ENCODE data around the gene TXLNG. TPM values are rescaled to one million over a fixed set of nuclear protein-coding genes. Genes with fewer than 3 reads are reported as not detected.

Gene TXLNG
- total RNA-seq, 1 experiment from 2014 or later = 17.4 TPM

GRCh38 chrX:16804923-16805464, 18.7 kb downstream of the TXLNG start:
- Histone ChIP-seq H3K9me3 (ENCODE audit: insufficient read depth, low read depth) (no peaks in the 10 kb centered on the region), H3K27ac (no peak overlapping the region), H3K27me3 (ENCODE audit: insufficient read depth, low read depth) (no peaks in the 10 kb centered on the region), H3K4me1 (replicated peaks; ENCODE audit: insufficient read depth) (peaks cover 14% of the 10 kb centered on the region), H3F3A (ENCODE audit: insufficient read depth, low read depth) (no peaks in the 10 kb centered on the region; the same call in 1 of the 2 replicates), H4K20me1 (ENCODE audit: insufficient read depth) (peaks cover 16% of the 10 kb centered on the region), H2AFZ (no peak overlapping the region), H3K9me2 (ENCODE audit: insufficient read depth) (no peaks in the 10 kb centered on the region), H3K79me2 (ENCODE audit: low read depth) (peaks cover 69% of the 10 kb centered on the region), H3K4me3 (no peak overlapping the region), H3K36me3 (ENCODE audit: low read depth) (no peaks in the 10 kb centered on the region), H3K4me2 (no peak overlapping the region)
- POLR2A ChIA-PET (ENCODE audit: unreplicated experiment) = interaction anchor here (0.6 kb wide), 1 partner anchor 33 kb away, joined by 3 read pairs; no protein-coding TSS in a partner anchor
- intact Hi-C loops (cut with micrococcal nuclease; ENCODE audit: unreplicated experiment) = no loop called here
- CTCF ChIA-PET = no interaction called here
- no peak for DNase-seq
- no TSS peak for BruUV-seq (replicated peaks)
- TF ChIP-seq CTCF (conservative IDR thresholded peaks at IDR 0.05) (no peak), EZH2 (IDR thresholded peaks at IDR 0.05; ENCODE audit: low read depth) (no peak)

GRCh38 chrX:16807548-16807947, 21.3 kb downstream of the TXLNG start:
- POLR2A ChIA-PET (ENCODE audit: unreplicated experiment) = no interaction called here
- TF ChIP-seq CTCF (conservative IDR thresholded peaks at IDR 0.05) = no peak
- TF ChIP-seq EZH2 (IDR thresholded peaks at IDR 0.05; ENCODE audit: low read depth) = no peak
- H3K4me2 ChIP-seq = peak overlapping the region; percentile 55; the same call in 1 of the 2 replicates
- peaks cover 14% of the 10 kb centered on the region for H3K4me1 ChIP-seq (replicated peaks; ENCODE audit: insufficient read depth)
- H3F3A ChIP-seq (ENCODE audit: insufficient read depth, low read depth) = no peaks in the 10 kb centered on the region; the same call in 1 of the 2 replicates
- no peaks in the 10 kb centered on the region for H3K9me3 ChIP-seq (ENCODE audit: insufficient read depth, low read depth)
- H4K20me1 ChIP-seq (ENCODE audit: insufficient read depth) = peaks cover 16% of the 10 kb centered on the region
- no peak for DNase-seq
- peaks cover 73% of the 10 kb centered on the region for H3K79me2 ChIP-seq (ENCODE audit: low read depth)
- H3K27ac ChIP-seq = peak overlapping the region; percentile 36; the same call in 1 of the 2 replicates
- H3K4me3 ChIP-seq = no peak overlapping the region; the same call in 1 of the 2 replicates
- no peaks in the 10 kb centered on the region for H3K27me3 ChIP-seq (ENCODE audit: insufficient read depth, low read depth)
- no peaks in the 10 kb centered on the region for H3K9me2 ChIP-seq (ENCODE audit: insufficient read depth)
- no peak overlapping the region for H2AFZ ChIP-seq
- no peaks in the 10 kb centered on the region for H3K36me3 ChIP-seq (ENCODE audit: low read depth)
- CTCF ChIA-PET = no interaction called here
- intact Hi-C loops (cut with micrococcal nuclease; ENCODE audit: unreplicated experiment) = no loop called here
- BruUV-seq (replicated peaks) = no TSS peak

GRCh38 chrX:16807976-16808542, 21.8 kb downstream of the TXLNG start:
- ChIA-PET CTCF (interaction anchor here (0.6 kb wide), 1 partner anchor 35 kb away, joined by 5 read pairs; no protein-coding TSS in a partner anchor), POLR2A (ENCODE audit: unreplicated experiment) (interaction anchor here (0.5 kb wide), 1 partner anchor 77 kb away, joined by 3 read pairs; no protein-coding TSS in a partner anchor)
- Histone ChIP-seq H3K4me3 (peak overlapping the region; percentile 28; the same call in 1 of the 2 replicates), H3K9me2 (ENCODE audit: insufficient read depth) (no peaks in the 10 kb centered on the region), H3K36me3 (ENCODE audit: low read depth) (no peaks in the 10 kb centered on the region; the same call in 1 of the 2 replicates), H4K20me1 (ENCODE audit: insufficient read depth) (peaks cover 16% of the 10 kb centered on the region), H3K4me1 (replicated peaks; ENCODE audit: insufficient read depth) (peaks cover 14% of the 10 kb centered on the region), H2AFZ (no peak overlapping the region), H3K4me2 (peak overlapping the region; percentile 55; the same call in 1 of the 2 replicates), H3F3A (ENCODE audit: insufficient read depth, low read depth) (no peaks in the 10 kb centered on the region; the same call in 1 of the 2 replicates), H3K79me2 (ENCODE audit: low read depth) (peaks cover 76% of the 10 kb centered on the region), H3K9me3 (ENCODE audit: insufficient read depth, low read depth) (no peaks in the 10 kb centered on the region), H3K27ac (peak overlapping the region; percentile 36; the same call in 1 of the 2 replicates), H3K27me3 (ENCODE audit: insufficient read depth, low read depth) (no peaks in the 10 kb centered on the region)
- no peak for TF ChIP-seq CTCF (conservative IDR thresholded peaks at IDR 0.05)
- no peak for TF ChIP-seq EZH2 (IDR thresholded peaks at IDR 0.05; ENCODE audit: low read depth)
- DNase-seq = peak; percentile 6 to 53
- intact Hi-C loops (cut with micrococcal nuclease; ENCODE audit: unreplicated experiment) = no loop called here
- BruUV-seq (replicated peaks) = no TSS peak
